Measurements from ENCODE around the gene ALDH16A1. TPM values are rescaled to one million over a fixed set of nuclear protein-coding genes. Genes with fewer than 3 reads are reported as not detected.

The ALDH16A1 gene
- total and polyA plus RNA-seq, 2 of the 8 experiments (the other 6 are each of a cell fraction or from before 2014, with no cell fraction given): 30.5 to 34.3 TPM

GRCh38 chr19:49430678-49431329 lies 22.2 kb upstream of the ALDH16A1 start (continued):
- TF ChIP-seq BACH1 (IDR thresholded peaks at IDR 0.05; ENCODE audit: low read length): peak; percentile 86
- TF ChIP-seq CHD1 (IDR thresholded peaks at IDR 0.05; ENCODE audit: low read depth, low read length): no peak
- no peak for TF ChIP-seq TAF1 (IDR thresholded peaks at IDR 0.05; ENCODE audit: low read depth, low read length)
- TF ChIP-seq CBX8 (IDR thresholded peaks at IDR 0.05; ENCODE audit: borderline replicate concordance, low read depth, low read length): no peak
- TF ChIP-seq CTCF (IDR thresholded peaks at IDR 0.05; ENCODE audit: control extremely low read depth in 1 of 3, insufficient read depth in 1 of 3, low read depth in 1 of 3, low read length in 3 of 3): peak; percentile 55 to 85 (median 78)
- no peak for TF ChIP-seq RBBP5 (IDR thresholded peaks at IDR 0.05; ENCODE audit: borderline replicate concordance, low read depth, low read length)
- TF ChIP-seq RXRA (IDR thresholded peaks at IDR 0.05; ENCODE audit: insufficient read depth, low read depth, low read length): no peak
- TF ChIP-seq CTBP2 (IDR thresholded peaks at IDR 0.05; ENCODE audit: borderline replicate concordance, insufficient read depth, insufficient read length, low read length): no peak
- no peak for TF ChIP-seq TCF12 (IDR thresholded peaks at IDR 0.05; ENCODE audit: low read depth, low read length)
- no peak for TF ChIP-seq EP300 (IDR thresholded peaks at IDR 0.05; ENCODE audit: borderline replicate concordance in 1 of 2, low read depth in 2 of 2, low read length in 2 of 2)
- TF ChIP-seq POU5F1 (IDR thresholded peaks at IDR 0.05; ENCODE audit: low read depth, low read length): no peak
- no peak for TF ChIP-seq KDM1A (IDR thresholded peaks at IDR 0.05; ENCODE audit: borderline replicate concordance, low read length)
- no peak for TF ChIP-seq POLR2A (IDR thresholded peaks at IDR 0.05; ENCODE audit: control extremely low read depth in 1 of 2, low read depth in 2 of 2, low read length in 2 of 2)
- no peak for TF ChIP-seq ZNF274 (IDR thresholded peaks at IDR 0.05; ENCODE audit: borderline replicate concordance, extremely low read depth, low read length)
- TF ChIP-seq YY1 (IDR thresholded peaks at IDR 0.05; ENCODE audit: low read depth, low read length): no peak
- no peak for TF ChIP-seq SAP30 (IDR thresholded peaks at IDR 0.05; ENCODE audit: insufficient read depth, insufficient replicate concordance, low read length)
- TF ChIP-seq ASH2L (IDR thresholded peaks at IDR 0.05; ENCODE audit: low read length): no peak
- no peak for TF ChIP-seq CEBPB (IDR thresholded peaks at IDR 0.05; ENCODE audit: low read depth, low read length)
- no peak for TF ChIP-seq SRF (IDR thresholded peaks at IDR 0.05; ENCODE audit: low read depth, low read length)
- TF ChIP-seq TAF7 (optimal IDR thresholded peaks at IDR 0.05; ENCODE audit: borderline replicate concordance, low read depth, low read length): no peak
- TF ChIP-seq USF2 (IDR thresholded peaks at IDR 0.05; ENCODE audit: low read length): no peak; the same call in 1 of the 2 replicates

All from H1 (cell line).